HL-60 (cell line): Measurements from ENCODE around the gene BANF2.

ENCODE experiments used
- DNase-seq, 2 experiments: peaks; one replicate each; pipeline ENCODE4 v3.0.0-alpha.2; 2010 to 2020; ENCODE audit warnings: low read depth in 1 of 2, low spot score in 1 of 2
- H3K27ac ChIP-seq: fragments of 250-450 bp; sonication (Bioruptor Pico); replicated peaks from 2 replicates; pipeline ENCODE4 v1.5.1; 2020; ENCODE audit warnings: mild to moderate bottlenecking, moderate library complexity
- H3K27me3 ChIP-seq: fragments of 250-450 bp; sonication (Bioruptor Pico); 2 replicates; pipeline ENCODE4 v1.5.1; 2021; ENCODE audit warnings: mild to moderate bottlenecking, moderate library complexity; ENCODE audit not compliant: insufficient read depth, poor library complexity, severe bottlenecking
- H3K4me3 ChIP-seq: replicated peaks from 2 replicates; pipeline ENCODE4 v1.5.1; 2011; ENCODE audit warnings: mild to moderate bottlenecking, control low read depth, low read length; ENCODE audit not compliant: insufficient read depth
- GABPA ChIP-seq: IDR thresholded peaks from 2 replicates; pipeline ENCODE4 v1.6.1; 2012; ENCODE audit warnings: low read depth
- POLR2AphosphoS5 ChIP-seq: IDR thresholded peaks from 2 replicates; pipeline ENCODE4 v1.6.1; 2012; ENCODE audit warnings: low read depth
- SPI1 ChIP-seq: IDR thresholded peaks from 2 replicates; pipeline ENCODE4 v1.6.1; 2012; ENCODE audit warnings: low read depth, mild to moderate bottlenecking, borderline replicate concordance
- TF ChIP-seq, protein P1 (sequence below): IDR thresholded peaks from 2 replicates; pipeline ENCODE4 v1.6.1; 2012; ENCODE audit warnings: low read depth; ENCODE audit not compliant: insufficient replicate concordance
- TF ChIP-seq, protein P2 (sequence below): IDR thresholded peaks from one replicate; pipeline ENCODE4 v1.5.1; 2011; ENCODE audit warnings: low read length, control low read depth, inconsistent platforms; ENCODE audit not compliant: insufficient read depth

Gene BANF2

DNA sequence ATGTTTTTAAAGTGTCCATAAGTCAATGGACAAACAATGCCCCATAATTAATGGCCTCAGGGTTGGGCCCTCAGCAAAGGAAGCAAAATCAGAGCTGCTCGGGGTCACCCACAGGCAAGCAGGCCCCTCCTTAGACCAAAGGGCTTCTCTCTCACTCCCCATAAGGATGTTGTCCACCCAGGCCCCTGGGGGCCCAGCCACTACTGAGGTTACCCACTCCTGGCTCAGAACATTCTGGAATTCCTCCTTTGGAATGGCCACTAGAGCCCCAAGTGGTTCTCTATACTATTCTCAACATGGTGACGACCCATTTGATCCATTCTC lies 50.9 kb downstream of the BANF2 start:
- no peak overlapping the region for H3K4me3 ChIP-seq
- TF ChIP-seq, protein P1, sequence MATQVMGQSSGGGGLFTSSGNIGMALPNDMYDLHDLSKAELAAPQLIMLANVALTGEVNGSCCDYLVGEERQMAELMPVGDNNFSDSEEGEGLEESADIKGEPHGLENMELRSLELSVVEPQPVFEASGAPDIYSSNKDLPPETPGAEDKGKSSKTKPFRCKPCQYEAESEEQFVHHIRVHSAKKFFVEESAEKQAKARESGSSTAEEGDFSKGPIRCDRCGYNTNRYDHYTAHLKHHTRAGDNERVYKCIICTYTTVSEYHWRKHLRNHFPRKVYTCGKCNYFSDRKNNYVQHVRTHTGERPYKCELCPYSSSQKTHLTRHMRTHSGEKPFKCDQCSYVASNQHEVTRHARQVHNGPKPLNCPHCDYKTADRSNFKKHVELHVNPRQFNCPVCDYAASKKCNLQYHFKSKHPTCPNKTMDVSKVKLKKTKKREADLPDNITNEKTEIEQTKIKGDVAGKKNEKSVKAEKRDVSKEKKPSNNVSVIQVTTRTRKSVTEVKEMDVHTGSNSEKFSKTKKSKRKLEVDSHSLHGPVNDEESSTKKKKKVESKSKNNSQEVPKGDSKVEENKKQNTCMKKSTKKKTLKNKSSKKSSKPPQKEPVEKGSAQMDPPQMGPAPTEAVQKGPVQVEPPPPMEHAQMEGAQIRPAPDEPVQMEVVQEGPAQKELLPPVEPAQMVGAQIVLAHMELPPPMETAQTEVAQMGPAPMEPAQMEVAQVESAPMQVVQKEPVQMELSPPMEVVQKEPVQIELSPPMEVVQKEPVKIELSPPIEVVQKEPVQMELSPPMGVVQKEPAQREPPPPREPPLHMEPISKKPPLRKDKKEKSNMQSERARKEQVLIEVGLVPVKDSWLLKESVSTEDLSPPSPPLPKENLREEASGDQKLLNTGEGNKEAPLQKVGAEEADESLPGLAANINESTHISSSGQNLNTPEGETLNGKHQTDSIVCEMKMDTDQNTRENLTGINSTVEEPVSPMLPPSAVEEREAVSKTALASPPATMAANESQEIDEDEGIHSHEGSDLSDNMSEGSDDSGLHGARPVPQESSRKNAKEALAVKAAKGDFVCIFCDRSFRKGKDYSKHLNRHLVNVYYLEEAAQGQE: no peak
- TF ChIP-seq GABPA: no peak
- TF ChIP-seq POLR2AphosphoS5: no peak
- TF ChIP-seq, protein P2, sequence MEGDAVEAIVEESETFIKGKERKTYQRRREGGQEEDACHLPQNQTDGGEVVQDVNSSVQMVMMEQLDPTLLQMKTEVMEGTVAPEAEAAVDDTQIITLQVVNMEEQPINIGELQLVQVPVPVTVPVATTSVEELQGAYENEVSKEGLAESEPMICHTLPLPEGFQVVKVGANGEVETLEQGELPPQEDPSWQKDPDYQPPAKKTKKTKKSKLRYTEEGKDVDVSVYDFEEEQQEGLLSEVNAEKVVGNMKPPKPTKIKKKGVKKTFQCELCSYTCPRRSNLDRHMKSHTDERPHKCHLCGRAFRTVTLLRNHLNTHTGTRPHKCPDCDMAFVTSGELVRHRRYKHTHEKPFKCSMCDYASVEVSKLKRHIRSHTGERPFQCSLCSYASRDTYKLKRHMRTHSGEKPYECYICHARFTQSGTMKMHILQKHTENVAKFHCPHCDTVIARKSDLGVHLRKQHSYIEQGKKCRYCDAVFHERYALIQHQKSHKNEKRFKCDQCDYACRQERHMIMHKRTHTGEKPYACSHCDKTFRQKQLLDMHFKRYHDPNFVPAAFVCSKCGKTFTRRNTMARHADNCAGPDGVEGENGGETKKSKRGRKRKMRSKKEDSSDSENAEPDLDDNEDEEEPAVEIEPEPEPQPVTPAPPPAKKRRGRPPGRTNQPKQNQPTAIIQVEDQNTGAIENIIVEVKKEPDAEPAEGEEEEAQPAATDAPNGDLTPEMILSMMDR: no peak
- TF ChIP-seq SPI1: no peak
- no peaks in the 10 kb centered on the region for H3K27me3 ChIP-seq
- no peak for DNase-seq
- no peak overlapping the region for H3K27ac ChIP-seq

DNA sequence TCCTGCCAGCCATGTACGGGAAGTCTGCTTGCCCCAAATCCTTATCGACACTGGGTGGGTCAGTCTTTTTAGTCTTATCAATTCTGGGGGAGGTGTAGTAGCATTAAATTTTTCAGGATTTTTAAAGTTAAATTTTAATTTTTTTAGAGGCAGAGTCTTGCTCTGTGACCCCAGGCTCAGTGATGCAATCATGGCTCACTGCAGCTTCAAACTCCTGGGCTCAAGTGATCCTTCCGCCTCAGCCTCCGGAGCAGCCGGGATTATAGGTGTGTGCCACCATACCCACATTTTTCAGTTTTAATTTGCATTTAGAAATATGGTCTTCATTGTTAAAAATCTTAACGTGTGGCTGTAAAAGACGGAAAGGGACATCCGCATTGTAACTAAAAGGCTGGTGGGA lies 51.9 kb downstream of the BANF2 start:
- no peak for DNase-seq

GRCh38 chr20:17752459-17752858 lies 52.7 kb downstream of the BANF2 start:
- H3K4me3 ChIP-seq: no peak overlapping the region
- no peak for DNase-seq
- H3K27ac ChIP-seq: no peak overlapping the region
- TF ChIP-seq SPI1 (no peak), POLR2AphosphoS5 (no peak), GABPA (no peak)
- TF ChIP-seq, protein P1: no peak
- TF ChIP-seq, protein P2: no peak
- no peaks in the 10 kb centered on the region for H3K27me3 ChIP-seq

More for the DNA sequence above, 51.9 kb downstream of the BANF2 start:
- TF ChIP-seq, protein P2: no peak
- TF ChIP-seq, protein P1: no peak
- TF ChIP-seq POLR2AphosphoS5: no peak
- no peak for TF ChIP-seq SPI1
- no peak for TF ChIP-seq GABPA
- no peak overlapping the region for H3K4me3 ChIP-seq
- H3K27ac ChIP-seq: no peak overlapping the region
- H3K27me3 ChIP-seq: no peaks in the 10 kb centered on the region
